Neural progenitor cell (in vitro differentiated cells): ENCODE results near the gene DOCK3. TPM values are rescaled to one million over a fixed set of nuclear protein-coding genes. Genes with fewer than 3 reads are reported as not detected.

Experiments
- DNase-seq: peaks from one replicate; pipeline ENCODE4 v3.0.0-alpha.2; 2016; ENCODE audit warnings: low spot score
- H2AFZ ChIP-seq: fragments of 200-600 bp; sonication (generic); replicated peaks from 2 replicates; pipeline ENCODE4 v1.6.1; 2016; ENCODE audit warnings: antibody characterized with exemption
- H3F3A ChIP-seq: fragments of 200-600 bp; sonication (generic); 2 replicates; pipeline ENCODE4 v1.6.1; 2016; ENCODE audit warnings: antibody characterized with exemption, low read depth
- H3K27ac ChIP-seq: fragments of 200-600 bp; sonication (generic); 2 replicates; pipeline ENCODE4 v1.5.1; 2016; ENCODE audit warnings: mild to moderate bottlenecking
- H3K27me3 ChIP-seq: fragments of 200-600 bp; sonication (generic); 2 replicates; pipeline ENCODE4 v1.6.1; 2016; ENCODE audit warnings: mild to moderate bottlenecking, moderate library complexity
- H3K36me3 ChIP-seq: fragments of 200-600 bp; sonication (generic); 2 replicates; pipeline ENCODE4 v1.5.1; 2016
- H3K4me1 ChIP-seq: fragments of 200-600 bp; sonication (generic); 2 replicates; pipeline ENCODE4 v1.6.1; 2016; ENCODE audit warnings: mixed run types
- H3K4me2 ChIP-seq: fragments of 200-600 bp; sonication (generic); 2 replicates; pipeline ENCODE4 v1.6.1; 2016
- H3K4me3 ChIP-seq: fragments of 200-600 bp; sonication (generic); 2 replicates; pipeline ENCODE4 v1.5.1; 2016
- H3K79me2 ChIP-seq: fragments of 200-600 bp; sonication (generic); 2 replicates; pipeline ENCODE4 v1.6.1; 2016; ENCODE audit warnings: low read depth
- H3K9ac ChIP-seq: fragments of 200-600 bp; sonication (generic); 2 replicates; pipeline ENCODE4 v1.6.1; 2016
- H3K9me3 ChIP-seq: fragments of 200-600 bp; sonication (generic); 2 replicates; pipeline ENCODE4 v1.5.1; 2016; ENCODE audit warnings: low read depth
- H4K20me1 ChIP-seq: fragments of 200-600 bp; sonication (generic); 2 replicates; pipeline ENCODE4 v1.6.1; 2016; ENCODE audit warnings: low read depth
- H3K27ac Mint-ChIP-seq: 3 replicates; pipeline ENCODE4 v1.8.0; 2021; ENCODE audit warnings: mixed read lengths
- H3K27me3 Mint-ChIP-seq: 2 replicates; pipeline ENCODE4 v1.8.0; 2022; ENCODE audit warnings: low read depth, mild to moderate bottlenecking, inconsistent platforms, moderate library complexity, mixed read lengths; ENCODE audit not compliant: insufficient read depth
- H3K36me3 Mint-ChIP-seq: 3 replicates; pipeline ENCODE4 v1.8.0; 2021; ENCODE audit warnings: mixed read lengths
- H3K4me1 Mint-ChIP-seq: 3 replicates; pipeline ENCODE4 v1.8.0; 2021; ENCODE audit warnings: mixed read lengths
- H3K4me3 Mint-ChIP-seq: 3 replicates; pipeline ENCODE4 v1.8.0; 2021; ENCODE audit warnings: mild to moderate bottlenecking, moderate library complexity, mixed read lengths
- H3K9me3 Mint-ChIP-seq: 3 replicates; pipeline ENCODE4 v1.8.0; 2020; ENCODE audit warnings: mixed read lengths
- EZH2 ChIP-seq: fragments of 200-600 bp; sonication (generic); IDR thresholded peaks from 2 replicates; pipeline ENCODE4 v1.6.1; 2017; ENCODE audit warnings: antibody characterized with exemption, mild to moderate bottlenecking, moderate library complexity
- EZH2phosphoT487 ChIP-seq: fragments of 200-600 bp; sonication (generic); IDR thresholded peaks from 2 replicates; pipeline ENCODE4 v1.6.1; 2017; ENCODE audit warnings: antibody characterized with exemption
- total RNA-seq: library from RNA; depleted of rRNA; stranded (reverse); fragments of >200 nt; gene quantifications from 2 replicates; pipeline ENCODE4 v1.2.3, GENCODE V29; 2015; ENCODE audit warnings: low replicate concordance
- TF ChIP-seq, protein P1 (sequence below): fragments of 200-600 bp; sonication (generic); IDR thresholded peaks from 2 replicates; pipeline ENCODE4 v1.5.1; 2017; ENCODE audit warnings: antibody characterized with exemption, mild to moderate bottlenecking

The DOCK3 gene
- total RNA-seq, 1 donor from 2014 or later = 10.7 TPM

- Histone ChIP-seq H3F3A (no peaks in the 10 kb centered on the region), H3K36me3 (no peaks in the 10 kb centered on the region), H2AFZ (no peak overlapping the region), H3K9me3 (no peaks in the 10 kb centered on the region), H3K27me3 (no peaks in the 10 kb centered on the region), H3K79me2 (no peaks in the 10 kb centered on the region), H3K9ac (no peak overlapping the region), H3K27ac (no peak overlapping the region), H3K4me1 (no peaks in the 10 kb centered on the region), H4K20me1 (no peaks in the 10 kb centered on the region), H3K4me3 (no peak overlapping the region), H3K4me2 (no peak overlapping the region)
- TF ChIP-seq EZH2phosphoT487 = no peak
- TF ChIP-seq, protein P1, sequence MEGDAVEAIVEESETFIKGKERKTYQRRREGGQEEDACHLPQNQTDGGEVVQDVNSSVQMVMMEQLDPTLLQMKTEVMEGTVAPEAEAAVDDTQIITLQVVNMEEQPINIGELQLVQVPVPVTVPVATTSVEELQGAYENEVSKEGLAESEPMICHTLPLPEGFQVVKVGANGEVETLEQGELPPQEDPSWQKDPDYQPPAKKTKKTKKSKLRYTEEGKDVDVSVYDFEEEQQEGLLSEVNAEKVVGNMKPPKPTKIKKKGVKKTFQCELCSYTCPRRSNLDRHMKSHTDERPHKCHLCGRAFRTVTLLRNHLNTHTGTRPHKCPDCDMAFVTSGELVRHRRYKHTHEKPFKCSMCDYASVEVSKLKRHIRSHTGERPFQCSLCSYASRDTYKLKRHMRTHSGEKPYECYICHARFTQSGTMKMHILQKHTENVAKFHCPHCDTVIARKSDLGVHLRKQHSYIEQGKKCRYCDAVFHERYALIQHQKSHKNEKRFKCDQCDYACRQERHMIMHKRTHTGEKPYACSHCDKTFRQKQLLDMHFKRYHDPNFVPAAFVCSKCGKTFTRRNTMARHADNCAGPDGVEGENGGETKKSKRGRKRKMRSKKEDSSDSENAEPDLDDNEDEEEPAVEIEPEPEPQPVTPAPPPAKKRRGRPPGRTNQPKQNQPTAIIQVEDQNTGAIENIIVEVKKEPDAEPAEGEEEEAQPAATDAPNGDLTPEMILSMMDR = no peak
- Mint-ChIP-seq H3K9me3 (no peaks in the 10 kb centered on the region), H3K27ac (no peak overlapping the region), H3K4me3 (no peak overlapping the region), H3K27me3 (no peaks in the 10 kb centered on the region), H3K4me1 (peaks cover 8% of the 10 kb centered on the region), H3K36me3 (peaks cover 3% of the 10 kb centered on the region)
- DNase-seq = no peak
Observed at GRCh38 chr3:51276046-51276445, 601.3 kb downstream of the DOCK3 start.

DNA sequence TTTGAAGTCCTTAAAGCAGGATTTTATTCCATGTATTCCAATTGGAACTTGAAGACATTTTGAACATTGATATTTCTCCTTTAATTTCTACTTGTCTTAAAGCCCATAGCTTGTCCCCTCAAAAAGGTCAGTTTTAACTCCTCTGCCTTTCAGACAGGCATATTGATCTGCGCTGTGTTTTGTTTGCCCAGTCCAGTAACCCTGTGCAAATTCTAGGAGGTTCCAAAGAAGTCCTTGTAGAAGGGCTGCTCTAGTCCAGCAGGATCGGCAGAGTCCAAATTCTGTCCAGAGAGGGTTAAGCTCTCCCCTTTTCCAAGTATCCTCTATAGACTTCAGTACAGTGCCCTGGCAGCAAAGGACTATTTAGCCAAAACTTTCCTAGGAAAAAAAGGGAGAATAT, 604.7 kb downstream of the DOCK3 start:
- Histone ChIP-seq H3F3A (no peaks in the 10 kb centered on the region), H3K9me3 (no peaks in the 10 kb centered on the region), H3K79me2 (no peaks in the 10 kb centered on the region), H3K4me2 (no peak overlapping the region), H3K4me3 (no peak overlapping the region), H4K20me1 (no peaks in the 10 kb centered on the region), H3K9ac (no peak overlapping the region), H3K27me3 (no peaks in the 10 kb centered on the region), H3K27ac (no peak overlapping the region), H3K36me3 (no peaks in the 10 kb centered on the region), H3K4me1 (no peaks in the 10 kb centered on the region), H2AFZ (no peak overlapping the region)
- no peak for DNase-seq
- H3K4me3 Mint-ChIP-seq = no peak overlapping the region
- H3K9me3 Mint-ChIP-seq = no peaks in the 10 kb centered on the region
- H3K36me3 Mint-ChIP-seq = peaks cover 13% of the 10 kb centered on the region
- H3K27ac Mint-ChIP-seq = no peak overlapping the region
- TF ChIP-seq EZH2 (no peak), EZH2phosphoT487 (no peak)
- TF ChIP-seq, protein P1 = no peak
- no peaks in the 10 kb centered on the region for H3K27me3 Mint-ChIP-seq
- peaks cover 8% of the 10 kb centered on the region for H3K4me1 Mint-ChIP-seq

- Mint-ChIP-seq H3K4me1 (peaks cover 5% of the 10 kb centered on the region), H3K27ac (no peak overlapping the region), H3K36me3 (peaks cover 17% of the 10 kb centered on the region), H3K27me3 (no peaks in the 10 kb centered on the region), H3K4me3 (no peak overlapping the region), H3K9me3 (peaks cover 2% of the 10 kb centered on the region)
- Histone ChIP-seq H3K4me1 (no peaks in the 10 kb centered on the region), H4K20me1 (no peaks in the 10 kb centered on the region), H3F3A (no peaks in the 10 kb centered on the region), H3K4me2 (no peak overlapping the region), H3K9ac (no peak overlapping the region), H3K9me3 (no peaks in the 10 kb centered on the region), H3K4me3 (no peak overlapping the region), H2AFZ (no peak overlapping the region), H3K36me3 (no peaks in the 10 kb centered on the region), H3K27me3 (no peaks in the 10 kb centered on the region), H3K79me2 (no peaks in the 10 kb centered on the region), H3K27ac (no peak overlapping the region)
- TF ChIP-seq EZH2phosphoT487 = no peak
- TF ChIP-seq EZH2 = no peak
- TF ChIP-seq, protein P1 = no peak
- no peak for DNase-seq
Observed at GRCh38 chr3:51280176-51280575, 605.4 kb downstream of the DOCK3 start.

DNA sequence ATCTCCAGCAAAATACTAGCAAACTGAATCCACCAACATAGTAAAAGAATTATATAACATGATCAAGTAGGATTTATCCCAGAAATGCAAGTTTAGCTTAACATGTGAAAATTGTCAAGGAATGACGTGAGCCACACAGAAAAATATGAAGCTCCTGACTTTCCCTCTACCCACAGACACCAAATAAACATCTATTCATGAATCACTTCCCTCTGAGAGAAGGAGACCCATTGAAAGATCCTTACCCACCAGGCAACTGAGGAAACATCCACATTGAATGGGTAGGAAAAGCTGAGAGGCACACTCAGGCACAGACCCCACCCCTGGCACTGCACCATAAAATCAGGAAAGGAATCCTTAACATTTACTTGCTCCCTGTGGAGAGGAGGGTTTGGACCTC, 608.2 kb downstream of the DOCK3 start:
- DNase-seq = no peak
- no peak overlapping the region for H3K4me3 Mint-ChIP-seq
- no peaks in the 10 kb centered on the region for H3K27me3 Mint-ChIP-seq
- Histone ChIP-seq H2AFZ (no peak overlapping the region), H3K36me3 (peaks cover 6% of the 10 kb centered on the region), H3K9ac (no peak overlapping the region), H3K4me1 (no peaks in the 10 kb centered on the region), H4K20me1 (no peaks in the 10 kb centered on the region), H3K9me3 (peaks cover 13% of the 10 kb centered on the region), H3K4me3 (no peak overlapping the region), H3K4me2 (no peak overlapping the region), H3K27ac (no peak overlapping the region), H3F3A (no peaks in the 10 kb centered on the region), H3K27me3 (no peaks in the 10 kb centered on the region), H3K79me2 (no peaks in the 10 kb centered on the region)
- H3K36me3 Mint-ChIP-seq = peaks cover 23% of the 10 kb centered on the region
- TF ChIP-seq, protein P1 = no peak
- TF ChIP-seq EZH2phosphoT487 (no peak), EZH2 (no peak)
- H3K27ac Mint-ChIP-seq = no peak overlapping the region
- peaks cover 19% of the 10 kb centered on the region for H3K9me3 Mint-ChIP-seq
- no peaks in the 10 kb centered on the region for H3K4me1 Mint-ChIP-seq
